ENCODE results near the gene IDS. TPM values are rescaled to one million over a fixed set of nuclear protein-coding genes. Genes with fewer than 3 reads are reported as not detected.
"Not testable (repeated sequence)": the region's sequence is repeated elsewhere in the genome, so short reads cannot be mapped to it uniquely, and the experiment has no call there.

Gene IDS
- total RNA-seq, 1 experiment from 2014 or later, result 39.2 TPM

DNA sequence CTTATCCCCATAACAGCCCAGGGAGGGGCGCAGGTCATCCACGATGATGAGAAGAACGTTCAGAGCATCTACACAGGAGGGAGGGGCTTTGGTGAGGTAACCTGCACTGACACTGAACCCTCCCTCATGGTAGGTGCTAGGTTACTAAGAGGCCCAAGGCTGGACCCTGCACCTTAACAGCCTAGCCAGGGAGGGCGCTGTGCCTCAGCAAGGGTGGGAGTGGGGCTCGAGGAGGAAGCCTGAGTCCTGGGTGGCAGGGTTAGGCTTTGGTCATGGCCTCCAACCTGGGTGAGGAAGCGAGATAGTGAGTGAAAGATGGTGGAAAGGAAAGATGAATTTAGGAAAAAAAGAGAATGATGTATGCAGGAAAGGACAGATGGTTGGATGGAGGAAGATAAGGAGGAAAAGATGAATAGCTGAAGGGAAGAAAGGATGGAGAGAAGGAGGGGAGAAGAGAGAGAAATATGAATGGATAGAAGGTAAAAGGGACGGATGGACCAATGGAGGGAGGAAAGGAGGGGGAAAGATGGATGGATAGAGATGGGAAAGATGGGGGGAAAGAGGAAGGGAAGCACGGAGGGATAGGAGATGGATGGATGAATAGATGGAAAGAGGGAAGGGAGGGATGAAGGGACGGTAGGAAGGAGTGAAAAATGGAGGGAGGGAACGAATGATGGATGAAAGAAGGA lies 736 bp downstream of the IDS start:
- Histone ChIP-seq H3K9ac (ENCODE audit: extremely low read depth, insufficient read length, low read length) (peak overlapping the region; percentile 72), H3K79me2 (ENCODE audit: insufficient read depth, low read length) (no peaks in the 10 kb centered on the region), H2BK15ac (ENCODE audit: low read depth, low read length) (no peak overlapping the region), H3T11ph (ENCODE audit: low read length) (no peak overlapping the region), H3K9me3 (ENCODE audit: control insufficient read depth, low read depth, low read length) (peaks cover 44% of the 10 kb centered on the region), H3K4me2 (ENCODE audit: insufficient read depth, insufficient read length, low read length) (peak overlapping the region; percentile 94), H2BK20ac (ENCODE audit: low read depth, low read length, poor library complexity, severe bottlenecking) (no peak overlapping the region), H3K4ac (ENCODE audit: low read depth, low read length) (no peak overlapping the region), H3K23ac (ENCODE audit: insufficient read length, low read depth, low read length) (no peak overlapping the region), H3K4me1 (ENCODE audit: insufficient read depth, low read length) (no peaks in the 10 kb centered on the region; the same call in 1 of the 2 replicates), H2AFZ (ENCODE audit: low read length) (no peak overlapping the region), H2BK120ac (ENCODE audit: low read depth, low read length, poor library complexity, severe bottlenecking) (no peak overlapping the region), H4K5ac (ENCODE audit: insufficient read length, low read depth, low read length) (peak overlapping the region; percentile 57), H3K14ac (ENCODE audit: insufficient read depth, low read length) (peak overlapping the region; percentile 78; the same call in 1 of the 2 replicates), H2BK5ac (ENCODE audit: insufficient read length, low read length) (no peak overlapping the region), H3K79me1 (ENCODE audit: insufficient read depth, low read depth, low read length, poor library complexity, severe bottlenecking) (no peaks in the 10 kb centered on the region), H4K20me1 (ENCODE audit: control insufficient read depth, insufficient read depth, insufficient read length) (no peaks in the 10 kb centered on the region), H2AK5ac (ENCODE audit: insufficient read length, low read length) (no peak overlapping the region), H3K18ac (ENCODE audit: insufficient read length, low read depth, low read length) (peak overlapping the region; percentile 72), H4K91ac (ENCODE audit: insufficient read length, low read depth, low read length) (no peak overlapping the region), H2BK12ac (ENCODE audit: insufficient read length, low read depth, low read length) (no peak overlapping the region), H3K27me3 (ENCODE audit: insufficient read depth, low read length) (no peaks in the 10 kb centered on the region), H3K23me2 (ENCODE audit: insufficient read length, low read depth, low read length, poor library complexity, severe bottlenecking) (peaks cover 2% of the 10 kb centered on the region), H3K27ac (ENCODE audit: insufficient read length, low read depth, low read length) (no peak overlapping the region), H4K8ac (replicated peaks; ENCODE audit: insufficient read length, low read depth, low read length) (no peak overlapping the region), H3K56ac (ENCODE audit: insufficient read length, low read depth, low read length) (no peak overlapping the region)
- Mint-ChIP-seq H3K4me3 (peak overlapping the region; percentile 65 to 85), H3K9me3 (peaks cover 53 to 70% of the 10 kb centered on the region in 2 experiments), H3K27me3 (ENCODE audit: low read depth) (peaks cover 6% of the 10 kb centered on the region), H3K36me3 (ENCODE audit: insufficient read depth in 1 of 3, low read depth in 3 of 3) (peaks cover 4 to 29% (median 27%) of the 10 kb centered on the region in 3 experiments), H3K4me1 (peaks cover 6 to 13% of the 10 kb centered on the region in 2 experiments), H3K27ac (peak overlapping the region in 1 of 3 experiments; percentile 58; a peak in 2 of 7 replicates)
- peak; percentile 69 for DNase-seq
- WGBS (ENCODE audit: extremely low coverage, insufficient read length, low lambda C conversion rate), result 100% methylated on average over 4 of the region's 10 CpGs
- TF ChIP-seq CTCF (conservative IDR thresholded peaks at IDR 0.05), result peak; percentile 58

DNA sequence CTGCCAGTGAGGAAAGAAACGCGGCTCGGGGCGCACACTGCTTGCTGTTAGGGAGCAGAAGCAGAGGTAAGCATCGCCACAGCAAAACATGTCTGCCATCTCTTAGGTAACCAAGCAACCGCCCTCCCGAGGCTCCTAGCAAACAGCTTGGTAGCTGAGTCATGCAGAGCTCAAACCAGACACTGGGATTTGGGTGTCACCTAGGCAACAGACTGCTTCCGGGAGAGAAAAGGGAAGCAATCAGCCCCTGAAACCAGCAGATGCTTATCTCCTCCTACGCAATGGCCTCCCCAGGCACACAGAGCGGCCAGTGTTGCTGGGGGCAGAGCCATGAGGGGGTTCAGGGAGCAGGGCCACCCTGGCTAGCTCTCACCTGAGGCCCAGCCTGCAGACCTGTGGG lies 1.7 kb downstream of the IDS start:
- H4K5ac ChIP-seq (ENCODE audit: insufficient read length, low read depth, low read length); H2BK12ac ChIP-seq (ENCODE audit: insufficient read length, low read depth, low read length); H2BK5ac ChIP-seq (ENCODE audit: insufficient read length, low read length); H2BK120ac ChIP-seq (ENCODE audit: low read depth, low read length, poor library complexity, severe bottlenecking); H3K23me2 ChIP-seq (ENCODE audit: insufficient read length, low read depth, low read length, poor library complexity, severe bottlenecking); H3K4me2 ChIP-seq (ENCODE audit: insufficient read depth, insufficient read length, low read length); H3K56ac ChIP-seq (ENCODE audit: insufficient read length, low read depth, low read length); H3K27me3 ChIP-seq (ENCODE audit: insufficient read depth, low read length); H3K27ac Mint-ChIP-seq; H3K27me3 Mint-ChIP-seq (ENCODE audit: low read depth); H2BK20ac ChIP-seq (ENCODE audit: low read depth, low read length, poor library complexity, severe bottlenecking); H4K8ac ChIP-seq (replicated peaks; ENCODE audit: insufficient read length, low read depth, low read length); H3K4me1 ChIP-seq (ENCODE audit: insufficient read depth, low read length); H4K20me1 ChIP-seq (ENCODE audit: control insufficient read depth, insufficient read depth, insufficient read length); H2BK15ac ChIP-seq (ENCODE audit: low read depth, low read length); H3K14ac ChIP-seq (ENCODE audit: insufficient read depth, low read length); H3K27ac ChIP-seq (ENCODE audit: insufficient read length, low read depth, low read length); H3T11ph ChIP-seq (ENCODE audit: low read length); H3K9ac ChIP-seq (ENCODE audit: extremely low read depth, insufficient read length, low read length); H2AK5ac ChIP-seq (ENCODE audit: insufficient read length, low read length); H4K91ac ChIP-seq (ENCODE audit: insufficient read length, low read depth, low read length); H3K23ac ChIP-seq (ENCODE audit: insufficient read length, low read depth, low read length); H3K4ac ChIP-seq (ENCODE audit: low read depth, low read length); H3K4me3 Mint-ChIP-seq; H3K79me1 ChIP-seq (ENCODE audit: insufficient read depth, low read depth, low read length, poor library complexity, severe bottlenecking); H3K79me2 ChIP-seq (ENCODE audit: insufficient read depth, low read length); DNase-seq; H3K18ac ChIP-seq (ENCODE audit: insufficient read length, low read depth, low read length); H2AFZ ChIP-seq (ENCODE audit: low read length): not testable (repeated sequence)
- H3K9me3 Mint-ChIP-seq, result peaks cover 49 to 63% of the 10 kb centered on the region in 2 experiments
- peaks cover 6 to 13% of the 10 kb centered on the region in 2 experiments for H3K4me1 Mint-ChIP-seq
- peaks cover 4 to 31% (median 30%) of the 10 kb centered on the region in 3 experiments for H3K36me3 Mint-ChIP-seq (ENCODE audit: insufficient read depth in 1 of 3, low read depth in 3 of 3)
- peaks cover 39% of the 10 kb centered on the region for H3K9me3 ChIP-seq (ENCODE audit: control insufficient read depth, low read depth, low read length)
- no CpG with 5 or more reads among the region's 10 CpGs for WGBS (ENCODE audit: extremely low coverage, insufficient read length, low lambda C conversion rate)
